Endothelial cell of umbilical vein (primary cell): Measurements from ENCODE around the gene NANOS3.

ENCODE experiments used
- CTCF ChIP-seq, 2 donors: IDR thresholded peaks; 1 replicate in 1 of 2; 2 replicates in 1 of 2; pipeline ENCODE4 v1.5.1; 2011; ENCODE audit warnings: low read length in 2 of 2, mild to moderate bottlenecking in 2 of 2, moderate library complexity in 2 of 2, control low read depth in 1 of 2, inconsistent platforms in 1 of 2, low read depth in 1 of 2; ENCODE audit not compliant: insufficient read depth in 1 of 2; ENCODE audit errors: extremely low read depth in 1 of 2
- EZH2 ChIP-seq: IDR thresholded peaks from 2 replicates; pipeline ENCODE4 v1.6.1; 2012; ENCODE audit warnings: borderline replicate concordance, low read depth, mild to moderate bottlenecking, moderate library complexity, low read length, inconsistent platforms; ENCODE audit not compliant: severe bottlenecking
- FOS ChIP-seq: IDR thresholded peaks from 2 replicates; pipeline ENCODE4 v1.6.1; 2011; ENCODE audit warnings: mild to moderate bottlenecking, low read length, moderate library complexity, borderline replicate concordance; ENCODE audit not compliant: insufficient read depth
- GATA2 ChIP-seq: IDR thresholded peaks from 2 replicates; pipeline ENCODE4 v1.7.0; 2011; ENCODE audit warnings: low read depth, mild to moderate bottlenecking, moderate library complexity, mixed read lengths, low read length; ENCODE audit not compliant: insufficient read length, insufficient read depth
- JUN ChIP-seq: IDR thresholded peaks from 2 replicates; pipeline ENCODE4 v1.6.1; 2011; ENCODE audit warnings: borderline replicate concordance, low read depth; ENCODE audit not compliant: insufficient read length, insufficient read depth
- MAX ChIP-seq: IDR thresholded peaks from 2 replicates; pipeline ENCODE4 v1.6.1; 2011; ENCODE audit not compliant: insufficient read depth, insufficient read length
- MYC ChIP-seq: IDR thresholded peaks from one replicate; pipeline ENCODE4 v1.6.1; 2011; ENCODE audit warnings: mild to moderate bottlenecking, low read depth, low read length
- POLR2A ChIP-seq: IDR thresholded peaks from 2 replicates; pipeline ENCODE4 v1.6.1; 2012; ENCODE audit warnings: low read depth, mild to moderate bottlenecking, control low read depth, low read length
- POLR2AphosphoS5 ChIP-seq: IDR thresholded peaks from 2 replicates; pipeline ENCODE4 v1.6.1; 2012; ENCODE audit warnings: low read depth, mild to moderate bottlenecking, control low read depth, low read length, moderate library complexity; ENCODE audit not compliant: insufficient read depth

- TF ChIP-seq JUN (no peak), CTCF (IDR thresholded peaks at IDR 0.05; ENCODE audit: extremely low read depth in 1 of 2, insufficient read depth in 1 of 2, low read depth in 1 of 2, low read length in 2 of 2) (peak; percentile 31 to 40), POLR2AphosphoS5 (no peak), POLR2A (no peak), EZH2 (no peak), MAX (no peak), GATA2 (no peak), MYC (no peak), FOS (no peak)
Measured at GRCh38 chr19:13902993-13903555, 26.1 kb downstream of the NANOS3 start.
